ENCODE measurements around the gene PKP4. TPM values are rescaled to one million over a fixed set of nuclear protein-coding genes. Genes with fewer than 3 reads are reported as not detected.

The PKP4 gene
- total RNA-seq, 1 donor, result 33.3 TPM

DNA sequence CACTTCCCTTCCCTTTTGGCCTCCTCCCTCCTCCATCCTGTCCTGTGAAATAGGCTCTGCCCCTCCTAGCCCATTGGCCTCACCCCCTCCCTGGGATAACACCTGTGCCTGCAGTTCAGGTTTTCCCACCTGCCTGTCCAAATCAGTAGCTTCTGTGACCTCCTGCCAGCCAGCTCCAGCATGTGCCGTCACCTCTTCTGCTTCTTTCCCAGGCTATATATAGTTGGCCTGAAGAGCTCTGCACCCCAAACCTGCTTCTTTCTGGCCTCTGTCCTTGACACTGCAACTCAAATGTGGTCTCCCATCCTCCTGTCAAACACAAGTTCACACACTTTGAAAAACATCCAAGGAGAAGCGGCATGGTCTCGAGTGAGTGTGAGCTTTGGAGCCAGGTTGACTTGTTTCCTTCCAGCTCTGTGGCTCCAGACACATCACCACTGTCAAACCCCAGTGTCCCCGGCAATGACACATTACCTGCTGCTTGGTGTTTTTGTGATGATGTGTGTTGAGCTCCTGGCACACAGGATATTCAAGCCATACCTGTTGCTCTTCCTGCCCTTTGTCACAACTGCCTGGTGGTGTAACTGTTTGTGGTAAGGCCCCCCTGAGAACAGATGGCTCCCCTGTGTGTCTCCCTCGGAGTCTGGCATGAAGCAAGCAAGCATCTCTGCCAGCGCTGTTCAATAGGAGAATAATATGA lies 194.8 kb downstream of the PKP4 start:
- TF ChIP-seq, protein P1, sequence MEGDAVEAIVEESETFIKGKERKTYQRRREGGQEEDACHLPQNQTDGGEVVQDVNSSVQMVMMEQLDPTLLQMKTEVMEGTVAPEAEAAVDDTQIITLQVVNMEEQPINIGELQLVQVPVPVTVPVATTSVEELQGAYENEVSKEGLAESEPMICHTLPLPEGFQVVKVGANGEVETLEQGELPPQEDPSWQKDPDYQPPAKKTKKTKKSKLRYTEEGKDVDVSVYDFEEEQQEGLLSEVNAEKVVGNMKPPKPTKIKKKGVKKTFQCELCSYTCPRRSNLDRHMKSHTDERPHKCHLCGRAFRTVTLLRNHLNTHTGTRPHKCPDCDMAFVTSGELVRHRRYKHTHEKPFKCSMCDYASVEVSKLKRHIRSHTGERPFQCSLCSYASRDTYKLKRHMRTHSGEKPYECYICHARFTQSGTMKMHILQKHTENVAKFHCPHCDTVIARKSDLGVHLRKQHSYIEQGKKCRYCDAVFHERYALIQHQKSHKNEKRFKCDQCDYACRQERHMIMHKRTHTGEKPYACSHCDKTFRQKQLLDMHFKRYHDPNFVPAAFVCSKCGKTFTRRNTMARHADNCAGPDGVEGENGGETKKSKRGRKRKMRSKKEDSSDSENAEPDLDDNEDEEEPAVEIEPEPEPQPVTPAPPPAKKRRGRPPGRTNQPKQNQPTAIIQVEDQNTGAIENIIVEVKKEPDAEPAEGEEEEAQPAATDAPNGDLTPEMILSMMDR (IDR thresholded peaks at IDR 0.05; ENCODE audit: insufficient read depth, low read length), result no peak
- no peak for DNase-seq (ENCODE audit: low read depth)

DNA sequence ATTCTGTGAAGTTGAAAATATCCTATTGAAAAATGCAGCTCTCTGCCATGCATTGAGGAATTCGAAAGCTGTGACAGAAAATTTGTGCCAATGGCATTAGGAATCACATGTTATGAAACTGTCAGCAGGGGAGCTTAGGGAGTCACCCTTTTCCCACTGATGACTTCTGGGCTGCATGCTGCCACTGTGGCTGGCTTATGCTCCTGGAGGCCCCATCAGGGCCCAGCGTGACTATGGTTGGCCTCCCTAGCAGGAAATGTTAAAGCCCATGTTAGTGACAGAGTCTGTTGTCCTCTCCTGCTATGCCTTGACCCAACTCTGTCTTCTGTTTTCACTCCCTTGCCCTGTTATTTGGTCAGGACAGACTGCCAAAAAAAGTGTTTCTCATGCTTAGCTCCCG lies 198.9 kb downstream of the PKP4 start:
- TF ChIP-seq, protein P1 (IDR thresholded peaks at IDR 0.05; ENCODE audit: insufficient read depth, low read length), result no peak
- no peak for DNase-seq (ENCODE audit: low read depth)
- H3K4me3 ChIP-seq (ENCODE audit: low read depth, low read length), result no peak overlapping the region

More for the DNA sequence above, 194.8 kb downstream of the PKP4 start:
- H3K4me3 ChIP-seq (ENCODE audit: low read depth, low read length), result no peak overlapping the region

DNA sequence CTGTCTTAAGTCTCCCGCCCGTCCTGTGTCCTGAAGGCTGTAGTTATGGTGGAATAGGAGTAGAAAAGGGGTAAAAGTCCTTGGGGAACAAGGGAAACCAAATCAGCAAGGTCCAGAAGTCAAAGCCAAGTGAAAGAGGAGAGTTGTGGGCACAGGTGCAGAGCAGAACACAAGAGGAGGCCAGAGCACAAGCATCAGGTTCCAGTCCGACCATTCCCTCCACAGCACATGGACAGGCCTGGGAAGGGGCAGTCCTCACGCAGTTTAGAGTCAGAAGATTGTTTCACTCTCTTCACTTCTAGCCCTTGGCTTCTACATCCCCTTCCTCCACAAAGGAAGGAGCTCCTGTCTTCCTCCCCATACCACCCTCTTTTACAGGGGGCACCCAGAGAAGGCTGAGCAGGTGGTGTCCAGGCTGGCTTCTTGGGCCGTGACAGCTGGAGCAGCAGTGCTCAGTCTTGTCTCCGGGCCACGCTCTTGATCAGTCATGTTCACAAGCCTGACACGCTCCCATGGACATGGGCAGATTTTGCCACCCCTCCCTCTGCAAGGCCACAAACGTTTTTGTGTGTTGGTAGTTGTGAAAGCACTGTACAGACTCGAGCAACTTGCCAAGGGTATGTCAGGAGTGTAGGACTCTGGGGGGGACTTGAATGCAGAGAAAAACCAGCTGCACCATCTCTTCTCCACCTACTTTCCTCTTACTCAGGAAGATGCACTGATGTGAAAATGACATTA lies 199.9 kb downstream of the PKP4 start:
- DNase-seq (ENCODE audit: low read depth), result no peak
- H3K4me3 ChIP-seq (ENCODE audit: low read depth, low read length), result no peak overlapping the region
- TF ChIP-seq, protein P1 (IDR thresholded peaks at IDR 0.05; ENCODE audit: insufficient read depth, low read length), result no peak

DNA sequence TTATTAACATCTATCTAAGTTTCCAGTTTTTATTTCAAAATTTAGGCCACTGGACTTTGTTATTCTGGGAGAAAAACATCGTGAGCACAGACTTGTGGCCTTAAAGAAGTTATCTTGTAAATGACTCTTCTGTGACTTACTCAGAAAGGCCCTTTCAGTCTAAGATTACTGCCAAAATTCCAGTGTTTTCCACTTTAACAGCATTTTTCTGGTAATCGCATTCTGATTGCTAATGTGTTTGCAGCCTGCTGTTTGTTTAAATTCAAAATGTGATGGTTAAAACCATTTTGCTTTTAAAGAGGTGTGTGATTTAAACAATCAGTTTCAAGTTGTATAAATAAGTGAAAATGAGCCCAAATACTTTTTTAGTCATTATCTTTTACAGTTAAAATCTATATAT lies 201.6 kb downstream of the PKP4 start:
- peak; percentile 6 for DNase-seq (ENCODE audit: low read depth)
- no peak overlapping the region for H3K4me3 ChIP-seq (ENCODE audit: low read depth, low read length)
- TF ChIP-seq, protein P1 (IDR thresholded peaks at IDR 0.05; ENCODE audit: insufficient read depth, low read length), result no peak

DNA sequence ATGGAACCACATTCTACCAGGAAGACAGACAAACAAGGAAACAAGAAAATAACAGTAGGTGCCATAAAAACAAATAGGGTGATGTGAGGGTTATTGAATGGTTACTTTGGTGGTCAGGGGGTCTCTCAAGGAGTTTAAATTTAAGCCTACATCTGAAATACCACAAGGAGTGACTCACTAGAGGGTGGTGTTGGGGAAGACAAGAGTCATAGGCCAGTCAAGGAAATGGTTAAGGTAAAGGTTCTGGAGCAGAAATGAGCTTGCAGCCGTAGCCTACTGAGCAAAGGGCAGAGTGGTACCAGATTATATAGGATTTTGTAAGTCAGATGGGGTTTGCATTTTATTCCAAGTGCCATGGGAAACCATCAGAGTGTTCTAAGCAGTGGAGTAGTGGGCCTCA lies 202.7 kb downstream of the PKP4 start:
- no peak for DNase-seq (ENCODE audit: low read depth)
- TF ChIP-seq, protein P1 (IDR thresholded peaks at IDR 0.05; ENCODE audit: insufficient read depth, low read length), result no peak
- H3K4me3 ChIP-seq (ENCODE audit: low read depth, low read length), result no peak overlapping the region

DNA sequence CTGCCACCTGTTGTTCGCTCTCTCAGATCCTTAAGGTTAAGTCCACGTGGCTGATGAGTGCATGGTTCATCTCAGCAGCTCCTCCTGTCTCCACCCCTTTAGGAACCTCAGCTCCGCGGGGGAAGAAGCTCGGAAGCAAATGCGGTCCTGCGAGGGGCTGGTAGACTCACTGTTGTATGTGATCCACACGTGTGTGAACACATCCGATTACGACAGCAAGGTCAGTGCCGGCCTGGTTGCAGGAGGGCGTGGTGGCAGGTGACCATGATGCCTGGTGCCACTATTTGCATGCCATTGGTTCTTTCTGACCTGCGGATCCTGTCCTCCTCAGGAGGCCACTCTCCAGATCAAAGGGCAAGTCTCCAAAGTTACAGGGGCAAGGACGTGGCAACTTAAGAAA lies 204.5 kb downstream of the PKP4 start:
- no peak overlapping the region for H3K4me3 ChIP-seq (ENCODE audit: low read depth, low read length)
- TF ChIP-seq, protein P1 (IDR thresholded peaks at IDR 0.05; ENCODE audit: insufficient read depth, low read length), result no peak
- no peak for DNase-seq (ENCODE audit: low read depth)

All from fibroblast of the aortic adventitia (primary cell).